K562 (cell line): ENCODE data around the gene CCDC136. TPM values are rescaled to one million over a fixed set of nuclear protein-coding genes. Genes with fewer than 3 reads are reported as not detected.

Source experiments
- JUN ChIP-seq, 2 experiments: sonication (generic) in 1 of 2; formaldehyde crosslinking in 1 of 2; IDR thresholded peaks; 2 replicates each; pipeline versions ENCODE4 v1.6.1 to v1.8.0; 2012 to 2022; ENCODE audit warnings: borderline replicate concordance in 2 of 2, mild to moderate bottlenecking in 2 of 2, improper control_type of control experiment in 1 of 2, low read depth in 1 of 2, low read length in 1 of 2, missing genetic modification reagents in 1 of 2
- TBL1XR1 ChIP-seq, 2 experiments: IDR thresholded peaks; 2 replicates each; pipeline ENCODE4 v1.6.1; 2012; ENCODE audit warnings: improper control_type of control experiment in 2 of 2, low read length in 2 of 2, mild to moderate bottlenecking in 1 of 2
- polyA plus RNA-seq, 8 experiments: library from polyadenylated mRNA; depleted of rRNA in 4 of 8; stranded (reverse) in 5 of 8; unstranded in 3 of 8; fragments of >200 nt; fragmentation: Nextera tagmentation in 2 of 8; fragmentation: Illumina TruSeq in 1 of 8; extraction: Ambion mirVana in 2 of 8; extraction: Trizol in 1 of 8; gene quantifications; 2 replicates each; pipeline versions ENCODE4 v1.2.1 to v1.2.3, GENCODE V29; 2011 to 2014; ENCODE audit warnings: inconsistent platforms in 1 of 8, missing spikeins in 1 of 8
- total RNA-seq, 7 experiments: library from RNA; depleted of rRNA in 6 of 7; stranded (reverse); fragments of >200 nt in 6 of 7; fragmentation: Illumina TruSeq in 2 of 7; extraction: Trizol in 2 of 7; gene quantifications; 2 replicates each; pipeline versions ENCODE4 v1.2.1 to v1.2.3, GENCODE V29; 2011 to 2021; ENCODE audit warnings: low replicate concordance in 1 of 7
- TF ChIP-seq, protein P1 (sequence below): fragments of 250-450 bp; sonication (Bioruptor Pico); IDR thresholded peaks from 2 replicates; pipeline ENCODE4 v1.5.0; 2021; ENCODE audit warnings: mild to moderate bottlenecking, moderate library complexity
- TF ChIP-seq, protein P2 (sequence below): fragments of 250-450 bp; sonication (Bioruptor Pico); IDR thresholded peaks from 2 replicates; pipeline ENCODE4 v1.5.0; 2020; ENCODE audit warnings: mild to moderate bottlenecking
- TF ChIP-seq, protein P3 (sequence below): fragments of 150-350 bp; IDR thresholded peaks from 2 replicates; pipeline ENCODE4 v1.6.1; 2014; ENCODE audit warnings: low read depth, mild to moderate bottlenecking, low read length, borderline replicate concordance
- TF ChIP-seq, protein P4 (sequence below): fragments of 250-450 bp; sonication (Bioruptor Pico); IDR thresholded peaks from 2 replicates; pipeline ENCODE4 v1.4.0; 2020

Gene CCDC136
- total and polyA plus RNA-seq, 9 of the 15 experiments (the other 6 are each of a cell fraction or from before 2014, with no cell fraction given) = 2.4 to 40.8 (median 26.5) TPM

DNA sequence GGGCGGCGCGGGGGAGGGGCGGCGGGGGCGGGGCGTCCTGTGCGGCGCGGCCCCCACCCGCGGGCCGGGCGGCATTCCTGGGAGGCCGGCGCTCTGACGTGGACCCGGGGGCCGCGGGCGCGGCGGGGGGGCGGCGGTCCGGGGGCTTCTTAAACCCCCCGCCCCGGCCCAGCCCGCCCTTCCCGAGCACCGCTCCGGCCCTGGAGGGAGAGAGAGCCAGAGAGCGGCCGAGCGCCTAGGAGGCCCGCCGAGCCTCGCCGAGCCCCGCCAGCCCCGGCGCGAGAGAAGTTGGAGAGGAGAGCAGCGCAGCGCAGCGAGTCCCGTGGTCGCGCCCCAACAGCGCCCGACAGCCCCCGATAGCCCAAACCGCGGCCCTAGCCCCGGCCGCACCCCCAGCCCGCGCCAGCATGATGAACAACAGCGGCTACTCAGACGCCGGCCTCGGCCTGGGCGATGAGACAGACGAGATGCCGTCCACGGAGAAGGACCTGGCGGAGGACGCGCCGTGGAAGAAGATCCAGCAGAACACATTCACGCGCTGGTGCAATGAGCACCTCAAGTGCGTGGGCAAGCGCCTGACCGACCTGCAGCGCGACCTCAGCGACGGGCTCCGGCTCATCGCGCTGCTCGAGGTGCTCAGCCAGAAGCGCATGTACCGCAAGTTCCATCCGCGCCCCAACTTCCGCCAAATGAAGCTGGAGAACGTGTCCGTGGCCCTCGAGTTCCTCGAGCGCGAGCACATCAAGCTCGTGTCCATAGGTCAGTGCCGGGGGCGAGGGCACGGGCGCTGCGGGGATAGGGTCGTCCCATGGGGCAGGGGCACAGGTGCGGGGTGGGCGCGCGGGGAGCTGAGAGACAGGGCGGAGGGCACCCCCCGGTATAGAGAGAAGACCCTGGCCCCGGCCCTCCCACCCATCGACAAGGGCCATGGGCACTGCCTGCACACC, 38.7 kb downstream of the CCDC136 start, which contains the start of gene FLNC (continued):
- TF ChIP-seq, protein P1, sequence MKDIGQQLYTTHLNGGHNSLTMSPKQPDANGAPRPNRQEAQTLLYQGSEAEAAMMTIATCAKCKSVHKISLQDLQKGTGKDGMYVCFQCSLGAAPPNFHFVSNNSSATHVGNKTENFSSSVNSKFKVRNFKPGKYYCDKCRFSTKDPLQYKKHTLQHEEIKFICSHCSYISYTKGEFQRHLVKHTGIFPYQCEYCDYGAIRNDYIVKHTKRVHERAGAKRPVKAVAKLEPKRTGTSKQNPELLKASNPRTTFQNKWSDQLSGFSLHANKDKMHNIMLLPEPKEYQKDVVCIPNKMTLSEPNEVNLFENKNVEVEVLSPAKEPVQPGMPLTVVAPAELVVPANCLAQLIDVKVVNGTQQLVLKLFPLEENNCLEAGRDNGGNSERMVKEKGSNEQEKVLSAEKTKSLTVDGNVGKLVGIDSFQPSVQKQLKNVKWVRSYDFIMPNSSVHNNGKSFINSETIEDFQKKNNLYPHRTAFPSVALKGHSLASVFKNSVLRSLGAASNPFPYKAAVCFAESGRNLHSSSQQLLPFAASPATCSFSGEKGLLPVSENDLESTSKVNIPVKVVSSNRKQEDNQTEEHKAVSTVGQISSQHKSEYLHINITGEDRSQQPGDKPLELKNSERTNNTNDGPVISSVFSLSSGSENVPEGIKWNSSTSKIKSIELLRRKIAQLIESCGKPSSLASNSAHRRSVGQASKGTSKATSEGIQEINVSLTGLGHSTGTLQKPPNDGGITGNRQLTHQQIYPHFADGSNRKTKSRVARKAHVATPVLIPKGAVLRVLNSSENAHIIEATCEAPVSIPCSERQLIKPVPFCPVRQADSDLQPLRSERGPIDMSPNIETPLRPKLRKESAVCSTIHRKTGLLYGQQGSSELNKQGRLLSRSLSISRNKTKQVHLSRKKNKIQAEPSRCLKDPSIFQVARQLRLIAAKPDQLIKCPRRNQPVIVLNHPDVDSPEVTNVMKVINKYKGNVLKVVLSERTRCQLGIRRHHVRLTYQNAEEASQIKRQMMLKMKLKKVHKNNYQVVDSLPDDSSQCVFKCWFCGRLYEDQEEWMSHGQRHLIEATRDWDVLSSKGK (CRISPR knock-in tag) = no peak
- TF ChIP-seq, protein P2, sequence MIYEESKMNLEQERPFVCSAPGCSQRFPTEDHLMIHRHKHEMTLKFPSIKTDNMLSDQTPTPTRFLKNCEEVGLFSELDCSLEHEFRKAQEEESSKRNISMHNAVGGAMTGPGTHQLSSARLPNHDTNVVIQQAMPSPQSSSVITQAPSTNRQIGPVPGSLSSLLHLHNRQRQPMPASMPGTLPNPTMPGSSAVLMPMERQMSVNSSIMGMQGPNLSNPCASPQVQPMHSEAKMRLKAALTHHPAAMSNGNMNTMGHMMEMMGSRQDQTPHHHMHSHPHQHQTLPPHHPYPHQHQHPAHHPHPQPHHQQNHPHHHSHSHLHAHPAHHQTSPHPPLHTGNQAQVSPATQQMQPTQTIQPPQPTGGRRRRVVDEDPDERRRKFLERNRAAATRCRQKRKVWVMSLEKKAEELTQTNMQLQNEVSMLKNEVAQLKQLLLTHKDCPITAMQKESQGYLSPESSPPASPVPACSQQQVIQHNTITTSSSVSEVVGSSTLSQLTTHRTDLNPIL (CRISPR knock-in tag) = no peak
- TF ChIP-seq, protein P3, sequence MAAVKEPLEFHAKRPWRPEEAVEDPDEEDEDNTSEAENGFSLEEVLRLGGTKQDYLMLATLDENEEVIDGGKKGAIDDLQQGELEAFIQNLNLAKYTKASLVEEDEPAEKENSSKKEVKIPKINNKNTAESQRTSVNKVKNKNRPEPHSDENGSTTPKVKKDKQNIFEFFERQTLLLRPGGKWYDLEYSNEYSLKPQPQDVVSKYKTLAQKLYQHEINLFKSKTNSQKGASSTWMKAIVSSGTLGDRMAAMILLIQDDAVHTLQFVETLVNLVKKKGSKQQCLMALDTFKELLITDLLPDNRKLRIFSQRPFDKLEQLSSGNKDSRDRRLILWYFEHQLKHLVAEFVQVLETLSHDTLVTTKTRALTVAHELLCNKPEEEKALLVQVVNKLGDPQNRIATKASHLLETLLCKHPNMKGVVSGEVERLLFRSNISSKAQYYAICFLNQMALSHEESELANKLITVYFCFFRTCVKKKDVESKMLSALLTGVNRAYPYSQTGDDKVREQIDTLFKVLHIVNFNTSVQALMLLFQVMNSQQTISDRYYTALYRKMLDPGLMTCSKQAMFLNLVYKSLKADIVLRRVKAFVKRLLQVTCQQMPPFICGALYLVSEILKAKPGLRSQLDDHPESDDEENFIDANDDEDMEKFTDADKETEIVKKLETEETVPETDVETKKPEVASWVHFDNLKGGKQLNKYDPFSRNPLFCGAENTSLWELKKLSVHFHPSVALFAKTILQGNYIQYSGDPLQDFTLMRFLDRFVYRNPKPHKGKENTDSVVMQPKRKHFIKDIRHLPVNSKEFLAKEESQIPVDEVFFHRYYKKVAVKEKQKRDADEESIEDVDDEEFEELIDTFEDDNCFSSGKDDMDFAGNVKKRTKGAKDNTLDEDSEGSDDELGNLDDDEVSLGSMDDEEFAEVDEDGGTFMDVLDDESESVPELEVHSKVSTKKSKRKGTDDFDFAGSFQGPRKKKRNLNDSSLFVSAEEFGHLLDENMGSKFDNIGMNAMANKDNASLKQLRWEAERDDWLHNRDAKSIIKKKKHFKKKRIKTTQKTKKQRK = no peak
- TF ChIP-seq, protein P4, sequence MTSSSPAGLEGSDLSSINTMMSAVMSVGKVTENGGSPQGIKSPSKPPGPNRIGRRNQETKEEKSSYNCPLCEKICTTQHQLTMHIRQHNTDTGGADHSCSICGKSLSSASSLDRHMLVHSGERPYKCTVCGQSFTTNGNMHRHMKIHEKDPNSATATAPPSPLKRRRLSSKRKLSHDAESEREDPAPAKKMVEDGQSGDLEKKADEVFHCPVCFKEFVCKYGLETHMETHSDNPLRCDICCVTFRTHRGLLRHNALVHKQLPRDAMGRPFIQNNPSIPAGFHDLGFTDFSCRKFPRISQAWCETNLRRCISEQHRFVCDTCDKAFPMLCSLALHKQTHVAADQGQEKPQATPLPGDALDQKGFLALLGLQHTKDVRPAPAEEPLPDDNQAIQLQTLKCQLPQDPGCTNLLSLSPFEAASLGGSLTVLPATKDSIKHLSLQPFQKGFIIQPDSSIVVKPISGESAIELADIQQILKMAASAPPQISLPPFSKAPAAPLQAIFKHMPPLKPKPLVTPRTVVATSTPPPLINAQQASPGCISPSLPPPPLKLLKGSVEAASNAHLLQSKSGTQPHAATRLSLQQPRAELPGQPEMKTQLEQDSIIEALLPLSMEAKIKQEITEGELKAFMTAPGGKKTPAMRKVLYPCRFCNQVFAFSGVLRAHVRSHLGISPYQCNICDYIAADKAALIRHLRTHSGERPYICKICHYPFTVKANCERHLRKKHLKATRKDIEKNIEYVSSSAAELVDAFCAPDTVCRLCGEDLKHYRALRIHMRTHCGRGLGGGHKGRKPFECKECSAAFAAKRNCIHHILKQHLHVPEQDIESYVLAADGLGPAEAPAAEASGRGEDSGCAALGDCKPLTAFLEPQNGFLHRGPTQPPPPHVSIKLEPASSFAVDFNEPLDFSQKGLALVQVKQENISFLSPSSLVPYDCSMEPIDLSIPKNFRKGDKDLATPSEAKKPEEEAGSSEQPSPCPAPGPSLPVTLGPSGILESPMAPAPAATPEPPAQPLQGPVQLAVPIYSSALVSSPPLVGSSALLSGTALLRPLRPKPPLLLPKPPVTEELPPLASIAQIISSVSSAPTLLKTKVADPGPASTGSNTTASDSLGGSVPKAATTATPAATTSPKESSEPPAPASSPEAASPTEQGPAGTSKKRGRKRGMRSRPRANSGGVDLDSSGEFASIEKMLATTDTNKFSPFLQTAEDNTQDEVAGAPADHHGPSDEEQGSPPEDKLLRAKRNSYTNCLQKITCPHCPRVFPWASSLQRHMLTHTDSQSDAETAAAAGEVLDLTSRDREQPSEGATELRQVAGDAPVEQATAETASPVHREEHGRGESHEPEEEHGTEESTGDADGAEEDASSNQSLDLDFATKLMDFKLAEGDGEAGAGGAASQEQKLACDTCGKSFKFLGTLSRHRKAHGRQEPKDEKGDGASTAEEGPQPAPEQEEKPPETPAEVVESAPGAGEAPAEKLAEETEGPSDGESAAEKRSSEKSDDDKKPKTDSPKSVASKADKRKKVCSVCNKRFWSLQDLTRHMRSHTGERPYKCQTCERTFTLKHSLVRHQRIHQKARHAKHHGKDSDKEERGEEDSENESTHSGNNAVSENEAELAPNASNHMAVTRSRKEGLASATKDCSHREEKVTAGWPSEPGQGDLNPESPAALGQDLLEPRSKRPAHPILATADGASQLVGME (CRISPR knock-in tag) = no peak; the same call in 1 of the 2 replicates
- TF ChIP-seq TBL1XR1 (IDR thresholded peaks at IDR 0.05; ENCODE audit: low read length in 2 of 2) (no peak), JUN (IDR thresholded peaks at IDR 0.05; ENCODE audit: borderline replicate concordance, low read depth, low read length) (no peak), JUN (CRISPR knock-in tag; IDR thresholded peaks at IDR 0.05; ENCODE audit: borderline replicate concordance) (no peak; the same call in 1 of the 2 replicates)
